Gastroesophageal sphincter (tissue), 4 donors: ENCODE data around the gene WWC1. TPM values are rescaled to one million over a fixed set of nuclear protein-coding genes. Genes with fewer than 3 reads are reported as not detected.

ENCODE experiments used
- ATAC-seq: fragments of 150-250 bp; one replicate; pipeline ENCODE4 v1.9.1; 2016; ENCODE audit warnings: mild to moderate bottlenecking, moderate library complexity
- H3K27ac ChIP-seq, 4 donors: fragments of 200-600 bp; sonication (generic) in 3 of 4; 1 replicate in 3 of 4; 2 replicates in 1 of 4; pipeline ENCODE4 v1.5.1; 2016 to 2019
- H3K27me3 ChIP-seq: fragments of 200-600 bp; sonication (generic); one replicate; pipeline ENCODE4 v1.5.1; 2019
- H3K36me3 ChIP-seq, 2 donors: fragments of 200-600 bp; sonication (generic); one replicate each; pipeline ENCODE4 v1.5.1; 2019; ENCODE audit warnings: control low read depth in 1 of 2
- H3K4me1 ChIP-seq, 3 donors: fragments of 200-600 bp; sonication (generic); 1 replicate in 2 of 3; 2 replicates in 1 of 3; pipeline ENCODE4 v1.5.1; 2016 to 2019; ENCODE audit warnings: control low read depth in 2 of 3
- H3K4me3 ChIP-seq, 2 donors: fragments of 200-600 bp; sonication (generic); one replicate each; pipeline ENCODE4 v1.5.1; 2019; ENCODE audit warnings: mild to moderate bottlenecking in 1 of 2, moderate library complexity in 1 of 2
- H3K9me3 ChIP-seq, 3 donors: fragments of 200-600 bp; sonication (generic); one replicate each; pipeline ENCODE4 v1.5.1; 2017 to 2019; ENCODE audit warnings: control low read depth in 2 of 3
- EP300 ChIP-seq: sonication (generic); formaldehyde crosslinking; IDR thresholded peaks from one replicate; pipeline ENCODE4 v1.6.1; 2017; ENCODE audit warnings: antibody characterized with exemption, mild to moderate bottlenecking
- POLR2A ChIP-seq, 2 donors: fragments of 450-650 bp; IDR thresholded peaks; one replicate each; pipeline ENCODE4 v1.6.1; 2017; ENCODE audit warnings: antibody characterized with exemption in 2 of 2, mild to moderate bottlenecking in 2 of 2, moderate library complexity in 1 of 2
- POLR2AphosphoS5 ChIP-seq: sonication (generic); formaldehyde crosslinking; IDR thresholded peaks from one replicate; pipeline ENCODE4 v1.6.1; 2017; ENCODE audit warnings: antibody characterized with exemption
- WGBS, 2 donors: methylation state at CpG; one replicate each; pipeline ENCODE4 v1.1.5; 2018; ENCODE audit warnings: low coverage in 1 of 2; 5-methylcytosine and 5-hydroxymethylcytosine counted together
- total RNA-seq, 4 donors: library from RNA; depleted of rRNA; stranded (reverse); fragments of >200 nt; gene quantifications; one replicate each; pipeline ENCODE4 v1.1.0, GENCODE V29; 2016
- TF ChIP-seq, protein P1 (sequence below), 4 experiments: fragments of 200-600 bp in 2 of 4; fragments of 450-650 bp in 2 of 4; sonication (generic) in 1 of 4; IDR thresholded peaks; one replicate each; pipeline ENCODE4 v1.5.1; 2017 to 2019; ENCODE audit warnings: antibody characterized with exemption in 4 of 4, mild to moderate bottlenecking in 2 of 4, moderate library complexity in 2 of 4

Gene WWC1
- total RNA-seq, 4 donors from 2014 or later, result 0.67 to 6.9 (median 3.8) TPM

DNA sequence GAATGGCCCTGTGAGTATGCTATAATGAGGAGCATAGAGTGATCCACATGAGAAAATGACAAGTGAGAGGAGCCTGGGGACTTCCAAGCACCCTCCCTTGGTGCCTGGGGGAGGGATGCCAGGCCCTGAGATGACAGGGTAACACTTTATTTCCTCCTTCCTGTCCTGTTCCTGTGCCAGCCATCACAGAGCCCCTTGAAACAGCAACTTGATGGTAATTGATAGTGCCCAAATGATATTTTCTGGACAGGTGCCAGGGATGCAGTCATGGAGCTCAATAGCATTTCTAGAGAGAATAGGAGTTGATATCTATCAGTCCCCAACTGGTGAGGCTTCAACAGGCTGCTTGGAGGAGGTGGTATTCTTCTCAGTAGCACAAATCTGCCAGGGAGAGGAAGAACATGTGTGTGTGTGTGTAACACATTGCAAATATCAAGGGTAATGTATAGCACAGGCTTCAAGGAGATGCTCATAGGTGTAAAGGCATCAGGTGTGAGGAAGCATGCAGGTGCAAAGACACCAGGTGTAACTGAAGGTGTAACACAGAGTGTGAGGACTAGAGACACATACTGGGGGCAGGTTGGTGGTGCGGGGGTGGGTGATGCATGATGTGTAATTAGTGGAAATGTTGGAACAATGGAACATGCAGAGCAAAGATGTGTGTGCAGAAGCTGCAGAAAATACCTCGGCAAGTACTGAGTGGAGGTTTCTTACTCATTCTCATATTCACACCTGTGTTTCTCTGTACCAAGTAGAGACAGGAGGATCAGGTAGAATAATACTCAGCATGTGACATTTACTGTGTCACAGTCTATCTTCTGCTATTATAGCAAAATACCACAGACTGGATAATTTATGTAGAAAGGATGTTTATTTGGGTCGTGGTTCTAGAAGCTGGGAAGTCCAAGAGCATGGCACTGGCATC lies 18.1 kb upstream of the WWC1 start:
- Histone ChIP-seq H3K27ac (no peak overlapping the region), H3K36me3 (no peaks in the 10 kb centered on the region), H3K9me3 (no peaks in the 10 kb centered on the region), H3K27me3 (peaks cover 4% of the 10 kb centered on the region), H3K4me3 (no peak overlapping the region), H3K4me1 (peaks cover 0 to 16% (median 7%) of the 10 kb centered on the region in 3 donors)
- TF ChIP-seq POLR2AphosphoS5, result no peak
- TF ChIP-seq POLR2A (IDR thresholded peaks at IDR 0.05), result no peak
- no peak for TF ChIP-seq EP300
- TF ChIP-seq, protein P1, sequence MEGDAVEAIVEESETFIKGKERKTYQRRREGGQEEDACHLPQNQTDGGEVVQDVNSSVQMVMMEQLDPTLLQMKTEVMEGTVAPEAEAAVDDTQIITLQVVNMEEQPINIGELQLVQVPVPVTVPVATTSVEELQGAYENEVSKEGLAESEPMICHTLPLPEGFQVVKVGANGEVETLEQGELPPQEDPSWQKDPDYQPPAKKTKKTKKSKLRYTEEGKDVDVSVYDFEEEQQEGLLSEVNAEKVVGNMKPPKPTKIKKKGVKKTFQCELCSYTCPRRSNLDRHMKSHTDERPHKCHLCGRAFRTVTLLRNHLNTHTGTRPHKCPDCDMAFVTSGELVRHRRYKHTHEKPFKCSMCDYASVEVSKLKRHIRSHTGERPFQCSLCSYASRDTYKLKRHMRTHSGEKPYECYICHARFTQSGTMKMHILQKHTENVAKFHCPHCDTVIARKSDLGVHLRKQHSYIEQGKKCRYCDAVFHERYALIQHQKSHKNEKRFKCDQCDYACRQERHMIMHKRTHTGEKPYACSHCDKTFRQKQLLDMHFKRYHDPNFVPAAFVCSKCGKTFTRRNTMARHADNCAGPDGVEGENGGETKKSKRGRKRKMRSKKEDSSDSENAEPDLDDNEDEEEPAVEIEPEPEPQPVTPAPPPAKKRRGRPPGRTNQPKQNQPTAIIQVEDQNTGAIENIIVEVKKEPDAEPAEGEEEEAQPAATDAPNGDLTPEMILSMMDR (IDR thresholded peaks at IDR 0.05), result no peak
- no peak for ATAC-seq
- 82 to 91% methylated on average over 3 of the region's 3 CpGs for WGBS, 2 donors

DNA sequence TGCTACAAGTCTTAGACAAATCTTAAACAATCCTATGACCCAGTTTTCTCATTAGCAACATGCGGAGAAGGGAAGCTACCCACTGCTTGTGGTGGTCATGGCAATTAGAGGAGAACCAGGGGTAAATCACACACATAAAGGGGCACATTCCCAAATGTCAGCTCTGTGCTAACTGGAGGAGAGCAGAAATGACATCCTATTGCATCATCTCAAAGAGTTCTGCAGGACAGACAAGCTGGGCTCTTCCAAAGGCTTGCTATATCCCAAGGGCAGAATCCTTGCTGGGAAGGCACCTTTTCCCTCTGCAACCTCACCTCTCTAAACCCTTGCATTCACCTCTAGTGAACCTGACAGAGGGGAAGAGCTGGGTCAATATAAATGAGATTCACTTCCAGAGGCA lies 17.0 kb upstream of the WWC1 start:
- Histone ChIP-seq H3K4me1 (peaks cover 0 to 7% (median 7%) of the 10 kb centered on the region in 3 donors), H3K36me3 (no peaks in the 10 kb centered on the region), H3K9me3 (no peaks in the 10 kb centered on the region), H3K27ac (no peak overlapping the region), H3K27me3 (peaks cover 4% of the 10 kb centered on the region), H3K4me3 (no peak overlapping the region)
- ATAC-seq, result no peak
- TF ChIP-seq POLR2A (IDR thresholded peaks at IDR 0.05) (no peak), POLR2AphosphoS5 (no peak), EP300 (no peak)
- TF ChIP-seq, protein P1 (IDR thresholded peaks at IDR 0.05), result no peak
- 100% methylated on average over 1 of the region's 1 CpG for WGBS, 2 donors

DNA sequence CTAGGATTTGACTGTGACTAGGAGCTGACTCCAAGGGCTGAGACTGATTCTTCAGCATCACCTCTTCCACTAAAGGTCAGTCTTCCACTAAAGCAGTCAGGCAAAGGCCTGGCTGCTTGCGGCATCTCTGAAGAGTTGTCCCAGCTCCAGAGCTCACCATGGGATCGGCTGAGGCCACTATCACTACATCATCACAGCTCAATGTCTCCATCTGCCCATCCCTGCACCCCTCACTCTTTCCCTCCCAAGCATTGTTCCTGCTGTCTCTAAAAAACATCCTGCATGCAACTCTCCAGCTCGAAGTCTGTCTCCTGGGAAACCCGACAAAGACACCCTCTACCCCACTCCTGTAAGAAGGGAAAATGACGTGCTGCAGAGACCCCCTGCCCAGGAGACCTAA lies 15.5 kb upstream of the WWC1 start:
- H3K4me3 ChIP-seq, result no peak overlapping the region
- peaks cover 4% of the 10 kb centered on the region for H3K27me3 ChIP-seq
- ATAC-seq, result no peak
- TF ChIP-seq, protein P1 (IDR thresholded peaks at IDR 0.05), result no peak
- no peak for TF ChIP-seq EP300
- TF ChIP-seq POLR2AphosphoS5, result no peak
- TF ChIP-seq POLR2A (IDR thresholded peaks at IDR 0.05), result no peak
- 65 to 100% methylated on average over 1 to 3 of the region's 5 CpGs for WGBS, 2 donors
- no peaks in the 10 kb centered on the region for H3K36me3 ChIP-seq
- H3K9me3 ChIP-seq, result no peaks in the 10 kb centered on the region
- no peaks in the 10 kb centered on the region for H3K4me1 ChIP-seq
- H3K27ac ChIP-seq, result no peak overlapping the region

DNA sequence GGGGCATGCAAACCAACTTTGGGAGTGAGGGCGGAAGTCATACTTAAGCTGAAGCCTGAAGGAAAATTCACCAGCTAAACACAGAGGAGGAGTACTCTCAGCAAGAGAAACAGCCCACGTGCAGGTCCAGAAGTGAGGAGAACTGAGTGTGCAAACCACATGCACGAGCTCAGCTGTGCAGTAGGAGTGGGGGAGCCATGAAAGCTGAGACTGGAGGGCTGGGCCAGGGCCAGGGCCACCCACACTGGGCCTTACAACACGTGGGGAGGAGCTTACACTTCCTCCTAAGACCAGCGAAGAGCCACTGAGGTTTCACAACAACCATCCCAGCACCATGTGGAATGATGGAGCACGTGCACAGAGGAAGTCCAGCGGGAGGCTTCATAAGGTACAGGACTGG lies 9.3 kb upstream of the WWC1 start:
- H3K4me1 ChIP-seq, result no peaks in the 10 kb centered on the region
- peaks cover 27% of the 10 kb centered on the region for H3K27me3 ChIP-seq
- peaks cover 0 to 22% (median 2%) of the 10 kb centered on the region in 3 donors for H3K9me3 ChIP-seq
- no peak overlapping the region for H3K27ac ChIP-seq
- 38 to 50% methylated on average over 5 to 7 of the region's 7 CpGs for WGBS, 2 donors
- no peak overlapping the region for H3K4me3 ChIP-seq
- peak; percentile 30 for ATAC-seq
- no peak for TF ChIP-seq POLR2AphosphoS5
- TF ChIP-seq POLR2A (IDR thresholded peaks at IDR 0.05), result no peak
- TF ChIP-seq EP300, result no peak
- TF ChIP-seq, protein P1 (IDR thresholded peaks at IDR 0.05), result no peak
- H3K36me3 ChIP-seq, result no peaks in the 10 kb centered on the region

- WGBS, 2 donors, result 74 to 83% methylated on average over 3 to 4 of the region's 4 CpGs
- TF ChIP-seq, protein P1 (IDR thresholded peaks at IDR 0.05), result no peak
- TF ChIP-seq POLR2A (IDR thresholded peaks at IDR 0.05) (no peak), EP300 (no peak), POLR2AphosphoS5 (no peak)
- H3K27me3 ChIP-seq, result peaks cover 24% of the 10 kb centered on the region
- H3K4me3 ChIP-seq, result no peak overlapping the region
- no peak for ATAC-seq
- peaks cover 0 to 22% (median 2%) of the 10 kb centered on the region in 3 donors for H3K9me3 ChIP-seq
- H3K27ac ChIP-seq, result no peak overlapping the region
- no peaks in the 10 kb centered on the region for H3K4me1 ChIP-seq
- no peaks in the 10 kb centered on the region for H3K36me3 ChIP-seq
Observed at GRCh38 chr5:168284809-168285208, 6.6 kb upstream of the WWC1 start.
